CD1c-positive myeloid dendritic cell (primary cell): ENCODE data around the gene VWA5B1.

Experiments used
- DNase-seq: peaks from one replicate; pipeline ENCODE4 v3.0.0-alpha.2; 2016; ENCODE audit errors: extremely low spot score

Gene VWA5B1

GRCh38 chr1:20322825-20323612, 32.3 kb downstream of the VWA5B1 start:
- no peak for DNase-seq

DNA sequence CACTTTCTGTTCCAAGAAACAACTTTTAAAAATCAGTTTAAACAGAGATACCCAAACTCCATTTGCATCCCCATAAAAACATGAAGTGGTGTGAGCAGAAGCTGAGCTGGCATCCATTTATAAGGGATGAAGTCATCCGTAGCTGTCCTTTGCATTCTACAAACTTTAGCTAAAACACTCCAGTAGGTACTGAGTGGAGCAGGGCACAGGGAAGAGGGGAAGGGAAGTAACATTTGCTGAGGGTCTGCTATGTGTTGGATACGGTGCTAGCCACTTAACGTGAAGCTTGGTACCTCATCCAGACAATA, 32.9 kb downstream of the VWA5B1 start:
- DNase-seq: no peak

GRCh38 chr1:20324704-20325406, 34.2 kb downstream of the VWA5B1 start:
- DNase-seq: no peak

GRCh38 chr1:20325407-20325843, 34.8 kb downstream of the VWA5B1 start:
- no peak for DNase-seq

GRCh38 chr1:20325844-20326420, 35.3 kb downstream of the VWA5B1 start:
- DNase-seq: no peak

GRCh38 chr1:20327467-20327866, 36.8 kb downstream of the VWA5B1 start:
- DNase-seq: no peak

DNA sequence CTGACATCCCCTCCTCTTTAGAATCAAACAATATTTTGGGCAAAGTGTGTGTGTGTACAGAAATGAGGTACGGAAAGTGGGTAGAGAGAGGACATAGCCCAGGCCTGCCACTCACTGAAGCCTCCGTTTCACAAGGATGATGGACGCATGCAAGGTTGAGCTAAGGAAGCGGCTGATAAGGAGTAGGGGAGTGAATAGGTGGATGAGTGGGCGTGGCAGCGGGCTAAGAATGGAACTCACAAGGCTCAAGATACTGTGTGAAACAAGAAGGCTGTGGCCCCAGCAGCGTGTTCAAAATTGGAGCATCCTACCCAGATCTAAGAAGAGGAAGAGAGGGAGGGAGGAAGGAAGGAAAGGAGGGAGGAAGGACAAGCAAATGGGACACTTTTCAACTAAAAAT, 37.5 kb downstream of the VWA5B1 start:
- DNase-seq: no peak

- DNase-seq: no peak
Observed at GRCh38 chr1:20329793-20330542, 39.3 kb downstream of the VWA5B1 start.

- DNase-seq: no peak
Observed at GRCh38 chr1:20334103-20334502, 43.4 kb downstream of the VWA5B1 start.

- no peak for DNase-seq
Observed at GRCh38 chr1:20336105-20336605, 45.5 kb downstream of the VWA5B1 start.

DNA sequence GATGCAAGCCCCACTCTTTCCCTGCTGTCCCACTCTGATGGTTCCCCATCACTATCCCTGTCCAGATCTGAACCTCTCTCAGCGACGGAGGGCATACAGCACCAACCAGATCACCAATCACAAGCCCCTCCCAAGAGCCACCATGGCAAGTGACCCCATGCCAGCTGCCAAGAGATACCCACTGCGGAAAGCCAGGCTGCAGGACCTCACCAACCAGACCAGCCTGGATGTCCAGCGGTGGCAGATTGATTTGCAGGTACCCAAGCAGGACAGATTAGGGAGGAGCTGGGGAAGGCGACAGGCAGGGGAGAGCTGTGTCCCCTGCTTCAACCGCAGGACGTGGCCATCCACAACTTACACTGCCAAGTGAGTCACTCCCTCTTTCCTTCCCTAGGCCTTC, 46.9 kb downstream of the VWA5B1 start:
- DNase-seq: no peak

- no peak for DNase-seq
Observed at GRCh38 chr1:20339811-20340457, 49.3 kb downstream of the VWA5B1 start.

DNA sequence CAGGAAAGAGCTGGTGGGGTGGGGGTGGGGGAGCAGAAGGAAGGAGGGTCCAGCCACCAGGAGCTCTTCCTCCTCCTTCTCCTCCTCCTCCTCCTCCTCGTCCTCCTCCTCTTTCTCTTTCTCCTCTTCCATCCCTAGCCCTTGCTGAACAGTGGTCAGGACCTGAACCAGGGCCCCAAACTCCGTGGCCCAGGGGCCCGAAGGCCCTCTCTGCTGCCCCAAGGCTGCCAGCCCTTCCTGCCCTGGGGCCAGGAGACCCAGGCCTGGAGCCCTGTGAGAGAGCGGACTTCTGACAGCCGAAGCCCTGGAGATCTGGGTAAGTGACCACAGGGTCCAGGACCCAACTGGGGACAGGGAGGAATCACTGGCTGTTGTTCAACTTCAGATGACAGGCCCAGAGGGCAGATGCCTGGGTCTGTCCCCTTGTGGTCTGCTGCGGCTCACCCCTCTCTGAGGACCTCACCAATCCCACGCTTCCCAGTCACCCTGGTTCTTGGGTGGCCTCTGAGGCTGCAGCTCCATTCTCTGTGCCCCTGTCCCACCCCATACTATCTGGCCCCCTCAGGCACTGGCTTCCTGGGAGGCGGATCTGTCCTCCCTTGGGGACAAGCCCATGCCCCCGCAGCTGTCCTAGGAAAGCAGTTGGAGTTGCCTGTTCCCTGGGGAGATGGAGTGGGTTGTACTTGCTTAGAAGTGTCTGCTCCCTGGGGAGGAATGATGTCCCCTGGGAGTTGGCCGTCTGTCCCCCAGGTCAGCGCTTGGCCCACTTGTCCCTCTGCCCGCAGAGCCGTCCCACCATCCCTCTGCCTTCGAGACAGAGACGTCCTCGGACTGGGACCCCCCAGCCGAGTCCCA, 51.8 kb downstream of the VWA5B1 start:
- no peak for DNase-seq

GRCh38 chr1:20343149-20343937, 52.7 kb downstream of the VWA5B1 start:
- peak; percentile 3 for DNase-seq

- DNase-seq: no peak
Observed at GRCh38 chr1:20343938-20344302, 53.2 kb downstream of the VWA5B1 start.

DNA sequence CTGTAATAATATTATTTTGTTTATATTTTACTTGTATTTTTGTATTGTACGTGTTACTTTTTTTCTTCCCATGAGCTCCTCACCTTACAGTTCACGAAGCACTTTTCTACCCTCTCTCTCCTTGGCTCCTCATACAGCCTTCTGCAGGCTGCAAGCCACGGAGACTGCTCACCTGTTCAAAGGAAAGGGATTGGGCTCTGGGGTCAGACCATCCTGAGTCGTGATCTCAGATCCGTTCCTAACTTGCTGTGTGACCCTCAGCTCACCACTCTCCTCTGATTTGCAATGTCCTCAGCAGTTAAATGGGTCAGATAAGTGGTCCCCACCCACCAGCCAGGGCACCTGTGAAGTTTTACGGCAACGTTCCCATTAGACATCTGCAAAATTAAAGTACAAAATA, 54.1 kb downstream of the VWA5B1 start:
- DNase-seq: no peak

- no peak for DNase-seq
Observed at GRCh38 chr1:20345419-20345818, 54.7 kb downstream of the VWA5B1 start.

DNA sequence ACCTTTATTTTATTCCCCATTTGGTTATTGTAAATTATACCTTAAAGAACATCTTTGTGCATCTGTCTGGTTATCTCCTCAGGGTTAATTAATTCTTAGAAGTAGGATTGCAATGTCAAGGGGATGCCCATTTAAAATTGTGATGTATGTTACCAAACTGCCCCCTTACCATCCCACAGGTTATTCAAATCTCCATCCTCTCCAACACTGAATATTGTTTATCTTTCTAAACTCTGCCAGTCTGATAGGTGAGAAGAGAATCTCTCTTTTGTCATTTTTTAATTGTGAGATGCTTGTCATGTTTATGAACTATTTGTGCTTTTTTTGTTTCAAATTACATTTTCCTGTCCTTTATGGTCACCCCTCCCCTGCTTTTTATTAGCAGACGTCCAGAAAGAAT, 55.8 kb downstream of the VWA5B1 start:
- DNase-seq: no peak

DNA sequence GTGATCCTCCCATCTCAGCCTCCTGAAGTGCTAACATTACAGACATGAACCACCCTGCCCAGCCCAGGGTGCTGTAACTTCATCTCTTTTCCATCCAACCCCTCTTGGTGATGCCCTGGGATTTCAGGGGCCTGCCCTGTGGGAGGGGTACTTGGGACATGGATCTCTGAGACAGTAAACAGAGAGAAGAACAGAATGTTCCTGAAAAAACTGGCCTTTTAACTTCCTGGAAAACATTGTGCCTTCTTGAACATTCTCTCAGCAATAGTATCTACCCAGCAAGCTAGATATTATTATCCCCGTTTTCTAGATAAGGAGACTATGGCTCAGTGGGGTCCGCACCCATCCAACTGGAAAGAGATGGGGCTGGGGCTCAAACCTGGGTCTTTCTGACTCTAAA, 57.0 kb downstream of the VWA5B1 start:
- DNase-seq: no peak

DNA sequence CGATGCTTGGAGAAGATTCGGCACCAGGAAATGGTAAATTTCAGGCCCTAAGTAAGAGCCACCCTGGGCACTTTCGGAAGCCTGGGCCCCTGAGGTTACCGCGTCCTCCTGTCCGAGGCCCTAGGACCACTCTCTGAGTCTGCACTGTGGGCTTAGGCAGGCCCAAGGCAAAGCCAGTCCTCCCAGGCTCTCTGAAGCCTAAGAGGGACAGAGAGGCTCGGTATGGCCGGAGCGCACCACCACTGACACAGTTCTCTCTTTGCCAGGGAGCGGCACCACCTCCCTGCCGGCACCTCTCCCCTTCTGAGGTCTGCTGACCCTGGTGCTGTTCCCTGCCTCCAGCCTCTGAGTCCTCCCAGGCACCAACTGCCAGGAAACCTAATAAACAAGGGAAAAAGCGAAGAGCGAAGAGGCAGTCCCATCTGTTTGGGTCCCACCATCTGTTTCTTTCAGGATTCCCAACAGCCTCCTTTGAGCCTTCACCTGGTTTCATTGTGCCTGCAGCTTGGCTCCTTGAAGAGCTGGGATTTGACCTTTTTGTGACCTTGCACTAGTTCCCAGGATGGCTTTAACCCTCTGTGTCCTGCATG, 57.7 kb downstream of the VWA5B1 start:
- no peak for DNase-seq
